Nephron (organoid): ENCODE data around the gene ATXN1.

Source experiments
- H3K27ac Mint-ChIP-seq, 3 experiments: 2 replicates each; pipeline ENCODE4 v1.8.0; 2020; ENCODE audit warnings: mixed read lengths in 3 of 3, mild to moderate bottlenecking in 2 of 3, moderate library complexity in 1 of 3
- H3K27me3 Mint-ChIP-seq: 2 replicates; pipeline ENCODE4 v1.8.0; 2021; ENCODE audit warnings: low read depth, mild to moderate bottlenecking, moderate library complexity, mixed read lengths
- H3K36me3 Mint-ChIP-seq: 2 replicates; pipeline ENCODE4 v1.8.0; 2020; ENCODE audit warnings: low read depth, mixed read lengths
- H3K4me1 Mint-ChIP-seq: 2 replicates; pipeline ENCODE4 v1.8.0; 2020; ENCODE audit warnings: mixed read lengths
- H3K4me3 Mint-ChIP-seq, 3 experiments: 2 replicates each; pipeline ENCODE4 v1.8.0; 2020; ENCODE audit warnings: mild to moderate bottlenecking in 3 of 3, mixed read lengths in 3 of 3, moderate library complexity in 2 of 3
- H3K9me3 Mint-ChIP-seq: 2 replicates; pipeline ENCODE4 v1.8.0; 2020; ENCODE audit warnings: mixed read lengths
- TF ChIP-seq, protein P1 (sequence below), 3 experiments: fragments of 200-600 bp; sonication (generic); IDR thresholded peaks; one replicate each; pipeline ENCODE4 v1.5.0; 2021; ENCODE audit warnings: antibody characterized with exemption in 3 of 3; ENCODE audit not compliant: unreplicated experiment in 3 of 3

ATXN1 gene

DNA sequence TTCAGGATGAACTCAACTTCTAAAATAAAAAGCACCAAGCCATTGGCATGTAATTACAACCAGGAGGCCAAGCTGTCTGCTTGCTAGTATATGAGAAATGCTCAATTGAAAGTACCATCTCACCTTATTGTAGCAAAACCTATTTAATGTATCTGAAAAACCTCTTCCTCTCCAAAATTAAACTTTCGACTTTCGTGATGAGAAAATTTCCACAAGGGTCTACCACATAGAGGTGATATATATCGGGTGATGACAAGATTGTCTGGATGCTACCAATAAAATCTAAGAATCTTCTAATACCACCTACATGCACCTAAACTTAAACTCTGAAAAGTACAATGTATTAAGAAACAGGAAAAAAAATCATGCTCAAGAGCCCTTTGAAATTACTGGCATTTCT lies 74.2 kb downstream of the ATXN1 start:
- no peak overlapping the region for H3K27ac Mint-ChIP-seq
- H3K36me3 Mint-ChIP-seq: peaks cover 4% of the 10 kb centered on the region
- H3K4me3 Mint-ChIP-seq: no peak overlapping the region
- H3K27me3 Mint-ChIP-seq: no peaks in the 10 kb centered on the region
- H3K4me1 Mint-ChIP-seq: peaks cover 18% of the 10 kb centered on the region
- H3K9me3 Mint-ChIP-seq: no peaks in the 10 kb centered on the region
- TF ChIP-seq, protein P1, sequence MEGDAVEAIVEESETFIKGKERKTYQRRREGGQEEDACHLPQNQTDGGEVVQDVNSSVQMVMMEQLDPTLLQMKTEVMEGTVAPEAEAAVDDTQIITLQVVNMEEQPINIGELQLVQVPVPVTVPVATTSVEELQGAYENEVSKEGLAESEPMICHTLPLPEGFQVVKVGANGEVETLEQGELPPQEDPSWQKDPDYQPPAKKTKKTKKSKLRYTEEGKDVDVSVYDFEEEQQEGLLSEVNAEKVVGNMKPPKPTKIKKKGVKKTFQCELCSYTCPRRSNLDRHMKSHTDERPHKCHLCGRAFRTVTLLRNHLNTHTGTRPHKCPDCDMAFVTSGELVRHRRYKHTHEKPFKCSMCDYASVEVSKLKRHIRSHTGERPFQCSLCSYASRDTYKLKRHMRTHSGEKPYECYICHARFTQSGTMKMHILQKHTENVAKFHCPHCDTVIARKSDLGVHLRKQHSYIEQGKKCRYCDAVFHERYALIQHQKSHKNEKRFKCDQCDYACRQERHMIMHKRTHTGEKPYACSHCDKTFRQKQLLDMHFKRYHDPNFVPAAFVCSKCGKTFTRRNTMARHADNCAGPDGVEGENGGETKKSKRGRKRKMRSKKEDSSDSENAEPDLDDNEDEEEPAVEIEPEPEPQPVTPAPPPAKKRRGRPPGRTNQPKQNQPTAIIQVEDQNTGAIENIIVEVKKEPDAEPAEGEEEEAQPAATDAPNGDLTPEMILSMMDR (IDR thresholded peaks at IDR 0.05; ENCODE audit: unreplicated experiment in 3 of 3): no peak

DNA sequence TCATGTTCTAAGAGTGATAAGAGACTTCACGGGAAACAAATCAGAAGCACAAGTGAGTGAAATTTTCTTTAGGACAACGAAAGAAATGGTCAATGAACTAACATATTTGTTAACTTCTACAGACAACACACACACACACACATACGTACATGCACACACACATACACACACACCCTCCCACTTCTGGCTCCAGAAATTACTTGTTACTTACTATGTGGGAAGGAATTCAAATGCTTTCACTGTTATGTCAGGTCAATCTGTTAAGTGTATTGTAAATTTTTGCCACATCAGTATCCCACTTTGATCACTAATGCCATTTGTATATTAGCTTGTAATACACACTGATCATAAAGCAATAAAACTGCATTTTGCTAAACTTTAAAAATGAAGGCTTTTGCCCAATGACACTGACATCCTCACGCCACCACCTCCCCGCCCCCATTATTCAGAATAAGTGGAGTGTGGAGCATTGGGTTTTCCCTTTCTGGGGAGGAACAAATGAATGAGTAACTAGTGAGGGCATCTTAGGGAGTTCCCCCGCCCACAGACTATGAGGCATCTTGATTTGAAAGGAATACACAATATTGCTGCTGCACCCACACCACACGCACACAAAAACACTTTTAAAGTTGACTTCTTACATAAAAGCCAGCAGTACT lies 76.2 kb downstream of the ATXN1 start:
- Mint-ChIP-seq H3K4me3 (no peak overlapping the region), H3K4me1 (peaks cover 26% of the 10 kb centered on the region)

GRCh38 chr6:16684195-16684689 lies 77.0 kb downstream of the ATXN1 start:
- Mint-ChIP-seq H3K27ac (no peak overlapping the region), H3K27me3 (no peaks in the 10 kb centered on the region), H3K9me3 (no peaks in the 10 kb centered on the region), H3K36me3 (peaks cover 14% of the 10 kb centered on the region), H3K4me1 (peaks cover 26% of the 10 kb centered on the region), H3K4me3 (no peak overlapping the region)
- TF ChIP-seq, protein P1 (IDR thresholded peaks at IDR 0.05; ENCODE audit: unreplicated experiment in 3 of 3): no peak

More for the DNA sequence above, 76.2 kb downstream of the ATXN1 start:
- Mint-ChIP-seq H3K27me3 (no peaks in the 10 kb centered on the region), H3K9me3 (no peaks in the 10 kb centered on the region), H3K27ac (peak overlapping the region in 1 of 3 experiments; percentile 25), H3K36me3 (peaks cover 14% of the 10 kb centered on the region)
- TF ChIP-seq, protein P1 (IDR thresholded peaks at IDR 0.05; ENCODE audit: unreplicated experiment in 3 of 3): no peak

- Mint-ChIP-seq H3K4me1 (peaks cover 26% of the 10 kb centered on the region), H3K36me3 (peaks cover 14% of the 10 kb centered on the region), H3K9me3 (no peaks in the 10 kb centered on the region), H3K4me3 (no peak overlapping the region), H3K27me3 (no peaks in the 10 kb centered on the region), H3K27ac (no peak overlapping the region)
- TF ChIP-seq, protein P1 (IDR thresholded peaks at IDR 0.05; ENCODE audit: unreplicated experiment in 3 of 3): no peak
Observed at GRCh38 chr6:16683641-16684194, 77.5 kb downstream of the ATXN1 start.

- Mint-ChIP-seq H3K27ac (no peak overlapping the region), H3K27me3 (no peaks in the 10 kb centered on the region), H3K9me3 (no peaks in the 10 kb centered on the region), H3K4me3 (no peak overlapping the region), H3K4me1 (peaks cover 28% of the 10 kb centered on the region), H3K36me3 (peaks cover 14% of the 10 kb centered on the region)
- TF ChIP-seq, protein P1 (IDR thresholded peaks at IDR 0.05; ENCODE audit: unreplicated experiment in 3 of 3): no peak
Observed at GRCh38 chr6:16681260-16681873, 79.9 kb downstream of the ATXN1 start.
